HL-60 (cell line): ENCODE data around the gene IRAK2.

Experiments
- CTCF ChIP-seq: IDR thresholded peaks from one replicate; pipeline ENCODE4 v1.5.1; 2011; ENCODE audit warnings: low read length, control low read depth, inconsistent platforms; ENCODE audit not compliant: insufficient read depth
- REST ChIP-seq: IDR thresholded peaks from 2 replicates; pipeline ENCODE4 v1.6.1; 2012; ENCODE audit warnings: low read depth; ENCODE audit not compliant: insufficient replicate concordance
- SPI1 ChIP-seq: IDR thresholded peaks from 2 replicates; pipeline ENCODE4 v1.6.1; 2012; ENCODE audit warnings: low read depth, mild to moderate bottlenecking, borderline replicate concordance

DNA sequence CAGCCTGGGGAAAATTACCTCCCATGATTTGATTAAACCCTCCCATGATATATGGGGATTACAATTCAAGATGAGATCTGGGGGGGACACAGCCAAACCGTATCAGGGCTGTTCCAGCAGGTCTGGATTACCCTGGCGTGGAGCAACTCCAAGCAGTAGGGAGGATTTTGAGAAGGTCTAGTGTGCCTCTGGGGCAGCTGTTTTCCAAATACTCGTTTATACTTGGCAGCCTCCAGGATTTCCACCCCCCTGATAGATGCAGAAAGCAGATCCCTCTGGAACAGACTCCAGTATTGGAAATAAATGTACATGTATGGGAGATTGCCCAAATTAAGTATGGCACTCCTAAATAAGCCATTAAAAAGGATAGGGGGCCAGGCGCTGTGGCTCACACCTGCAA lies 7.7 kb upstream of the IRAK2 start:
- no peak for TF ChIP-seq CTCF
- no peak for TF ChIP-seq SPI1
- TF ChIP-seq REST: no peak
